CMK (cell line): ENCODE results near the gene ASS1.

Experiments used
- DNase-seq: peaks from one replicate; pipeline ENCODE4 v3.0.0-alpha.2; 2010; ENCODE audit warnings: low read depth

ASS1 gene

GRCh38 chr9:130454096-130454811 is 9.5 kb downstream of the ASS1 start:
- DNase-seq = no peak

- DNase-seq = no peak
Measured at GRCh38 chr9:130454812-130455325, 10.1 kb downstream of the ASS1 start.

DNA sequence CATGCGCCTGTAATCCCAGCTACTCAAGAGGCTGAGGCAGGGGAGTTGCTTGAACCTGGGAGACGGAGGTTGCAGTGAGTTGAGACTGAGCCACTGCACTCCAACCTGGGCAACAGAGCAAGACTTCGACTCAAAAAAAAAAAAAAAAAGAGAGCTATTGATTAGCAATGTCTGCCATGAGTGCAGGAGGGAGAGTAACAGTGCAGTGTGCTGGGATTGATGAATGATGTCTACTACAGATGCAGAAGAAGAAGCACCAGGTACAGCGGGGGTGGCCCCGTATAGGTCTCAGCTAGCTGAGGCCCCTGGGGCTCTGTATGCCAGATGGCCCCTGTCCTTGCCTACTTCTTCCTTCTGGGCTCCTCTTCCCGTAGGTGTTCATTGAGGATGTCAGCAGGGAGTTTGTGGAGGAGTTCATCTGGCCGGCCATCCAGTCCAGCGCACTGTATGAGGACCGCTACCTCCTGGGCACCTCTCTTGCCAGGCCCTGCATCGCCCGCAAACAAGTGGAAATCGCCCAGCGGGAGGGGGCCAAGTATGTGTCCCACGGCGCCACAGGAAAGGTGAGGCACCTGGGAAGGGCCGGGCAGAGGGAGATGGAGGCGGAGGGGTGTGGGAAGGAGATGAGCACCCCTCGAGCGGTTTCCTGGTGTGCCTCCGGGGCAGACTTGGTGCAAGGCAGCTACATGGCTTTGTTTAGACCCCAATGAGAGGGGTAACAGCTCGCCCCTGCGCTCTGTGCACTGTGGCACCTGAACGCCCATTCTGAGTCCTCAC is 13.5 kb downstream of the ASS1 start:
- no peak for DNase-seq

GRCh38 chr9:130458804-130459067 is 14.0 kb downstream of the ASS1 start:
- no peak for DNase-seq

DNA sequence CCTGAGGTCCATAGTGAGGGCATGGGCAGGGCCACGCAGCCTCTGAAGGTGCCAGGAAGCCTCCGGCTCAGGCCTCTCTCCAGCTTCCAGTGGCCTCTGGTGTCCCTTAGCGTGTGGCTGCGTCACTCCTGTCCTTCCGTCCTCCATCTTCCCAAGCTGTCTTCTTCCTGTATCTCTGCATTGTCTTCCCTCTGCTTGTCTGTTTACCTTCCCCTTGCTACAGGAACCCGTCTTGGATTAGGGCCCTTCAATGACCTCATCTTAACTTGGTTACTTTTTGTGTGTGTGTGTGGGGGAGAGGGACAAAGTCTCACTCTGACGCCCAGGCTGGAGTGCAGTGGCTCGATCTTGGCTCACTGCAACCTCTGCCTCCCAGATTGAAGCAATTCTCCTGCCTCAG is 14.4 kb downstream of the ASS1 start:
- no peak for DNase-seq

DNA sequence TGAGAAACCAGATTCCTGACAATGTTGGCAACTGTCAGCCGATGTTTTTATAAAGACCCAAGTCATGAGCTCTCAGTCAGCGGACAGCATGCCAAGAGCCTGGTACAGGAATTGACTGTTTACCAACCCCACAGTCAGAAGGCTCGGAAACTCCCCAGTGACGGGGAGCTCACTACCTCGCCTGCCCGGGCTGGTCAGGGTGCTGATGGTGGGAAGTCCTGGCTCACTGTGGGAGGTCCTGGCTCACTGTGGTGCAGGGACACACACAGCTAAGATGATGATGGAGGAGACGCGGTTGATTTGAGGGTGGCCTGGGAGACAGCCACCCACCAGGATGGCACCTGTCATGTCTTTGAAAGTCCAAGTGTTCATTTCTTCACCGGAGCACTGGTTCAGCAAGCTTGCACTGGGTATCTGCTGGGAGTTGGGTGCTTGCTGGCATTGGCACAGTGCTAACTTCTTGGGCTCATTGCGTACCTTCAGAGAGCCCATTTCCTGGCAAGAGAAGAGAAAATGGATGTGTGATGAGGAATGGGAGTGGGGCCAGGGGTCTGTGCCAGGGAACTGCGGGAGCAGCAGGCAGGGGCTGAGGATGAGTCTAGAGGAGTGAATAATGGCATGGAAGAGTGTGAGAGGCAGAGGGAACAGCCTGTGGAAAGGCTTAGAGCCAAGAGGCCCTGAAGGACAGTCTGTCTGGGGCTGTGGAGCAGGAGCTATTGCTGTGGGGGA is 15.3 kb downstream of the ASS1 start:
- DNase-seq = no peak

DNA sequence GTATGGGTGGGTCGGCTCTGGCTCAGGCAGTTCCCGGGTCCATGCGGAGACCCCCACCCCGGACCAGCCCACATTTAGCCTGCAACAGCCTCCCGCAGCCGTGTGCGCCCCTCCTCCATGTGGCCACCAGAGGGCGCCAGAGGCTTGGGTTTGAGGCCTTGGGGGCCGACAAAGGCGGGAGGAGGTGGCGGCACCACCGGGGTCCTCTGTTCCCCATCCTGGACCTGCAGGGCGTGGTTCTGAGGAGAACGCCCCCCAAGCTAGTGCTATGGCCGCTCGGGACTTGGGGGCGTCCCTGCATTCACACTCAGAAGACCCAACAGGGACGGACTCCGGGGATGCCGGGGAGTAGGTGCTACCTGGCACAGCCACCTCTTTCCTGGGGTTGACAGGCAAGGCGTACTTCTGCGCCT is 16.5 kb downstream of the ASS1 start:
- DNase-seq = no peak

- no peak for DNase-seq
Measured at GRCh38 chr9:130461731-130462130, 17.0 kb downstream of the ASS1 start.

- no peak for DNase-seq
Measured at GRCh38 chr9:130462685-130463540, 18.2 kb downstream of the ASS1 start.

DNA sequence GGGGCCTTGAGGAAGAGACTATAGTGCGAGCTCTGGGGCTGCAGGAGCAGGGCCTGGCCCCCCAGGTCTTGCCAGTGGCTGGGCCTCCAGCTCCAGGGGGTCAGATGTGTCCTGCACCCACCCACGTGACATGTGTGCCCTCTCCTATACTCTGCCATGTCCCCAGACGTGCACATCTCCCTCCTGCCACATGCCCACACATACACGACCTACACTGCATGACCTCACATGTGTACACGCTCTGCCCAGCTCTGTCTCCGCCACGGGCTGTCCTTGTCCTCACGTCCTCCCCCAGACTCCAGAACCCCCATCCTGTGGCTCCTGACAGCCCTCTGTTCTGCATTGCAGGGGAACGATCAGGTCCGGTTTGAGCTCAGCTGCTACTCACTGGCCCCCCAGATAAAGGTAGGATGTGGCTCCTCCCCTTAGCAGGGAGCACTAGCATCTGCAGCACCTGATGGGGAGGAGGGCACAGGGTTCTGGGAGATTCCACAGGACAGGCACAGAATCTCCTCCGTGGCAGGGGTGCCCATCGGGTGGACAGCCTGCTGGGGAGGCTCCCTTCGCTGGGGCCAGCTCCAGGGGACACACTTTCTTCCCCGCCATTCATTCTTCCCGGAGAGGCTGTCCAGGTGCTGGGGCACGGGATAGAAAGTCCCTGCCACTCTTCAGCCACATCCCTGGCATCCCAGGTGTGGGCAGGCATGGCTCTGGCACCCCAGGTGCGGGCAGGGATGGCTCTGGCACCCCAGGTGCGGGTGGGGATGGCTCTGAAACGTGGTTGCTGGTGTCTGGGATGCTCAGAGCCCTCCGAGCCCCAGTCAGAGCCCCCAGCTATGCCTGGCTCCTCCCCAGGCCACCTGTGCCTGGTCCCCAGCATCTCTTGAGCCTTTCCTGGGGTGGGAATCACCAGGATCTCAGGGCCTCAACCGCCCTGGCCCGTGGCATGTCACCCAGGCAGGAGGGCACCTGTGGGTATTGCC is 19.3 kb downstream of the ASS1 start:
- no peak for DNase-seq

- DNase-seq = no peak
Measured at GRCh38 chr9:130465383-130466096, 20.8 kb downstream of the ASS1 start.

DNA sequence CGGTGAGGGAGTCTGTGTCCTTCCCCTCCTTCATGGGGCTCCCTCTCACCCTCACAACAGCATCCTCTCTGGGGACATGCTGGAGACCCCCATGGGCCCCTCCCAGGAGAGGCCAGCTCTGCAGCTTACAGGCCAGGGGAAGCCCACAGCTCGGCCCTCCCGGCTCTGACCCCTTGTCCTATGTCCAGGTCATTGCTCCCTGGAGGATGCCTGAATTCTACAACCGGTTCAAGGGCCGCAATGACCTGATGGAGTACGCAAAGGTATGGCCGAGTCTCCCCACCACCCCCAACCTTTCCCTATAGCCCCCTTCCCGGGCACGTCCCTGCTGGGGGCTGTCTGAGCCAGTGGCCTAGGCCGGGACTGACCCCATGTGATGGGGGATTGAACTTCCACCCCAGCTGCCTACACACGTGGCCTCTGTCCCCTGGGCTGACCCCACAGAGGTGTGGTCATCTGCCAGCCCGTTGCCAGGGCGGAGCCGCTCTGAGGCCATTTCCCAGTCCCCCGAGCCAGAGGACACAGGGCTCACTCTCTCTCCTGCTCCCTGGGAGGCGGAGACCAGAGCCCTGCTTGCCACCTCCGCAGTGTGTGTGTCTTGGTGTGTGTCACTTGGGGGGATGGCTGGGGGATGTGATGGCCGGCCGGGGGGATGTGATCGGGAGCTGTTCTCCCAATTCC is 21.9 kb downstream of the ASS1 start:
- DNase-seq = no peak

DNA sequence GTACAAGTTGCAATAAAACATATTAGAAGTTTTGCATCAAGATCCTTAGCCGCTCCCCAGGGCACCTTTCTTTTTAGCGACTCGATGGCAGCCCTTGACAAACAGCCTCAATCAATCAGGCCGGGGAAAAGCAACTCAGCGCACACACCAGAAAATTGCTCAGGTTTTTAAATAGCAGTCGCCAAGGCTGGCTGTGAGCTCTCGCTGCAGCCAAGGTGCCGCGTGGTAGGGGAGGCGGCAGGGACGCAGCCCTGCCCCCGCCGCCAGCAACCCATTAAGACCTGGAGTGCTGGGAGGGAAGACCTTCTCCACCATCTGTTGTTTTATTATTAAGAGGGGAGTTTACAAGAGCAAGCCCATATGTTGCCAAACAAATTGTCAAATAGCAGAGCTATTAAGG is 22.6 kb downstream of the ASS1 start:
- DNase-seq = no peak

DNA sequence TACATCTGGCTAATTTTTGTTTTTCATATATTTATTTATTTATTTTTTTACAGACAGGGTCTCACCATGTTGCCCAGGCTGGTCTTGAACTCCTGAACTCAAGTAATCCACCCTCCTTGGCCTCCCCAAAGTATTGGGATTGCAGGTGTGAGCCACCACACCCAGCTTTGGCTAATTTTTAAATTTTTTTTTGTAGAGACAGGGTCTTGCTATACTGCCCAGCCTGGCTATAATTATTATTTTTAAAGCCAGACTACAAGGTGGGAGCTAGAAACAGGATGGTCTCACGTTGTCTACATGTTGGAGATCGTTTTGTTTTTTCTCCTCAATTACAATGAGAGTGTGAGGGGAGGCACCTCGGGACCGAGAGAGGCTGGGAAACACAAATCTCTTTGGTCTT is 23.8 kb downstream of the ASS1 start:
- no peak for DNase-seq

DNA sequence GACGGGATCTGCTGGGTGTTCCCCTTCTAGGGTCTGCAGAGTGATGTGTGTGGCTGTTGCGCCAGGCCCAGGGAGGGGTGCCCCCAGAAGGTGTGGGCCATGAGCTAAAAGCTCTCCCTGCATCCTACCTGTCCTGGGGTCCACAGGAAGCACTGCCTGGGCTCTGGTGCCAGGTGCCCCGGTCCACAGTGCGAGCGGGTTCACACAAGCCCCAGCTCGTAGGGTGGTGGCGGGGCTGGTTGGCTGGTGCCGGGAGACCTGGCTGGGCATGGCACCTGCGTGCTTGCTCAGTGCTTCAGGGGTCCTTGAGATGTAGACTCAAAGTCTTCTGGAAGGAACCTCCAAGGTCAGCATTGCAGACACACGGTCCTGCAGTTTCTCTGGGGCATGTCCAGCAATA is 25.5 kb downstream of the ASS1 start:
- DNase-seq = no peak

GRCh38 chr9:130470950-130471349 is 26.2 kb downstream of the ASS1 start:
- no peak for DNase-seq

DNA sequence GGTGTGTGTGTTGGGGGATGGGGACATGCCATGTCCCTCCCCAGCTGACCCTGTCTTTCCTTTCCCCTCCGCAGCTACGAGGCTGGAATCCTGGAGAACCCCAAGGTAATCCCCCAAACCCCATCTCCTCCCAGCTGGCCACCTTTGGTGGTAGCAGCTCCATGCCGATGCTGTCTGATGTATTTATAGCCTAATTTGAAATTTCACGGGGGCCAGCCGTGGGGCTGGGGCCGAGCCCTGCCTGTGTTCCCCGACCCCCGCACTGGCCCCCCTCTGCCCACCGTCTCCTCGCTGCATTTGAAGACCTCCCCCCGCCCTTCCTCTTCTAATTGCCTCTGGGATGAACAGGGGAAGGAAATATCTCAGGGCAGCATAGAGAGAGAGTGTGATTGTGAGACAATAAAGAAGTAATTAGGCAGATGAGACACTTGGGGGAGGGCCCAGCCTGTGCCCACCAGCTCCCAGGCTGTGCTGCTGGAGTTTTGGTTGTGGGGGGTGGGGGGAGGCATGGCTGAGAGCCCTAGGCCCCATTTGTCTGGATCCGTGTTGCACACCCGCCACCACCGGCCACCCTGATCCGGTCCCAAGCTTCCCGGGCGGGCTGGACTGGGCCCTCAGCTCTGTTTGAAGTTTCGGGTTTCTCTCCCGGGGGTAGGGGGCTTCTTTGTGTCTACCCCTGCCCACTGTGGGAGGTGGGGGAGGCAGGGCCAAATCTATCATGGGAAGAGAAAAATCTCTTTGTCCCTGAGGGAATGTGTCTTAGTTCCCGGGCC is 26.8 kb downstream of the ASS1 start:
- no peak for DNase-seq

- DNase-seq = no peak
Measured at GRCh38 chr9:130472184-130472705, 27.5 kb downstream of the ASS1 start.

- DNase-seq = no peak
Measured at GRCh38 chr9:130473009-130473408, 28.2 kb downstream of the ASS1 start.
